Measurements from ENCODE around the gene MGAT1.
"Not testable (repeated sequence)": the region's sequence is repeated elsewhere in the genome, so short reads cannot be mapped to it uniquely, and the experiment has no call there.

The MGAT1 gene

GRCh38 chr5:180790524-180790923 lies 12.1 kb downstream of the MGAT1 start:
- Histone ChIP-seq H3K9me3 (ENCODE audit: insufficient read depth, low read length) (no peaks in the 10 kb centered on the region), H3K4me1 (ENCODE audit: low read length) (peaks cover 9% of the 10 kb centered on the region), H3K9ac (ENCODE audit: low read length) (no peak overlapping the region), H3K79me2 (ENCODE audit: low read length) (peaks cover 43% of the 10 kb centered on the region), H4K20me1 (ENCODE audit: insufficient read depth, low read length) (peaks cover 17% of the 10 kb centered on the region), H3K27ac (ENCODE audit: low read length) (no peak overlapping the region), H2AFZ (ENCODE audit: low read depth, low read length) (no peak overlapping the region), H3K4me2 (ENCODE audit: low read length) (no peak overlapping the region), H3K4me3 (ENCODE audit: low read length) (no peak overlapping the region), H3K27me3 (ENCODE audit: low read depth, low read length) (no peaks in the 10 kb centered on the region), H3K36me3 (replicated peaks; ENCODE audit: low read depth, low read length) (peaks cover 37% of the 10 kb centered on the region)
- TF ChIP-seq EZH2phosphoT487 (IDR thresholded peaks at IDR 0.05; ENCODE audit: low read depth) (no peak), CTCF (IDR thresholded peaks at IDR 0.05; ENCODE audit: low read depth, low read length) (no peak)

DNA sequence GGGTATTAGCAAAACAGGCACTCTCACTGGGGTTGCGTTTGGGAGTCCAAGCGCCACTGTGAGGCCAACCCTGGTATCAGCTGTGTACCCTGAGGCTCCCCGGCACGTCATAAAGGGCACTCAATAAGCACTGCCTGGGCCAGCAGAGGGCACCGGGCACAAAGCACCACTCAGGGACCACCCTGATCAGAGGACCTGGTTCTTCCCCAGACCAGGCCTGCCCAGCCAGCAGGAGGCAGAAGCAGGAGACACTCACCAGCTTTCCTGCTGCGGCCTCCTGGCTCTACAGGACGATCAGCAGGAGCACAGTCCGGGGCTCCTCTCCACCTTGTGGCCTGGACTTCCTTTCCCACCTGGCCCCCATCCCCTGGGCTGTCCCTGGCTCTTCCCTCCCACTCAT lies 12.6 kb downstream of the MGAT1 start:
- Histone ChIP-seq H3K4me2 (ENCODE audit: low read length) (no peak overlapping the region), H3K27me3 (ENCODE audit: low read depth, low read length) (no peaks in the 10 kb centered on the region), H3K27ac (ENCODE audit: low read length) (no peak overlapping the region), H4K20me1 (ENCODE audit: insufficient read depth, low read length) (peaks cover 15% of the 10 kb centered on the region), H3K79me2 (ENCODE audit: low read length) (peaks cover 40% of the 10 kb centered on the region), H2AFZ (ENCODE audit: low read depth, low read length) (no peak overlapping the region), H3K4me1 (ENCODE audit: low read length) (peaks cover 9% of the 10 kb centered on the region), H3K9me3 (ENCODE audit: insufficient read depth, low read length) (no peaks in the 10 kb centered on the region), H3K36me3 (replicated peaks; ENCODE audit: low read depth, low read length) (peaks cover 37% of the 10 kb centered on the region), H3K9ac (ENCODE audit: low read length) (no peak overlapping the region), H3K4me3 (ENCODE audit: low read length) (no peak overlapping the region)
- TF ChIP-seq EZH2phosphoT487 (IDR thresholded peaks at IDR 0.05; ENCODE audit: low read depth) (no peak), CTCF (IDR thresholded peaks at IDR 0.05; ENCODE audit: low read depth, low read length) (peak; percentile 17; the same call in 1 of the 2 replicates)

DNA sequence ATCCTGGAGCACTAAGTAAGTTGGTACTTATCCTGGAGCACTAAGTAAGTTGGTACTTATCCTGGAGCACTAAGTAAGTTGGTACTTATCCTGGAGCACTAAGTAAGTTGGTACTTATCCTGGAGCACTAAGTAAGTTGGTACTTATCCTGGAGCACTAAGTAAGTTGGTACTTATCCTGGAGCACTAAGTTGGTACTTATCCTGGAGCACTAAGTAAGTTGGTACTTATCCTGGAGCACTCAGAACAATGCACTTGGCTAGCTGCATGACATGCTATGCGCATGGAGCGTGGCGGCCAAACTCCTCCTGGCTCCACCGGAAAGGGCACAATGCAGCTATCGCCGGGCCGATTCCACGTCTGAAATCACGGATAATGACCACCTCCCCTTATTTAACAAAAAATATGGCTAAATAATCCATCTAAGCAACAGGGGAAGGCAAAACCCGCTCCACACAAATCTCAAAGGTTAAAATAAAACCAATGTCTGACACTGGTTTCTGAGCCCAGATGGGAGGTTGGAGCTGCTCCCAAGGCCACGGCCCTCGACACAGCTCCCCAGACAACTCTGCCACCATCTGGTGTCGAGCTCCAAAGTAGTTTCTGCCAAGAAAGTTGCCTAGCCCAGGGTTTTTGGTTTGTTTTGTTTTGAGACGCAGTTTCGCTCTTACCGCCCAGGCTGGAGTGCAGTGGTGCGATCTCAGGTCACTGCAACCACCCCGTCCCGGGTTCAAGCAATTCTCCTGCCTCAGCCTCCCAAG lies 13.8 kb downstream of the MGAT1 start:
- H4K20me1 ChIP-seq (ENCODE audit: insufficient read depth, low read length); H2AFZ ChIP-seq (ENCODE audit: low read depth, low read length); H3K4me2 ChIP-seq (ENCODE audit: low read length); H3K9me3 ChIP-seq (ENCODE audit: insufficient read depth, low read length); H3K4me3 ChIP-seq (ENCODE audit: low read length); H3K27ac ChIP-seq (ENCODE audit: low read length); H3K4me1 ChIP-seq (ENCODE audit: low read length); H3K27me3 ChIP-seq (ENCODE audit: low read depth, low read length); H3K9ac ChIP-seq (ENCODE audit: low read length): not testable (repeated sequence)
- H3K36me3 ChIP-seq (replicated peaks; ENCODE audit: low read depth, low read length), result peaks cover 32% of the 10 kb centered on the region
- H3K79me2 ChIP-seq (ENCODE audit: low read length), result peaks cover 29% of the 10 kb centered on the region

DNA sequence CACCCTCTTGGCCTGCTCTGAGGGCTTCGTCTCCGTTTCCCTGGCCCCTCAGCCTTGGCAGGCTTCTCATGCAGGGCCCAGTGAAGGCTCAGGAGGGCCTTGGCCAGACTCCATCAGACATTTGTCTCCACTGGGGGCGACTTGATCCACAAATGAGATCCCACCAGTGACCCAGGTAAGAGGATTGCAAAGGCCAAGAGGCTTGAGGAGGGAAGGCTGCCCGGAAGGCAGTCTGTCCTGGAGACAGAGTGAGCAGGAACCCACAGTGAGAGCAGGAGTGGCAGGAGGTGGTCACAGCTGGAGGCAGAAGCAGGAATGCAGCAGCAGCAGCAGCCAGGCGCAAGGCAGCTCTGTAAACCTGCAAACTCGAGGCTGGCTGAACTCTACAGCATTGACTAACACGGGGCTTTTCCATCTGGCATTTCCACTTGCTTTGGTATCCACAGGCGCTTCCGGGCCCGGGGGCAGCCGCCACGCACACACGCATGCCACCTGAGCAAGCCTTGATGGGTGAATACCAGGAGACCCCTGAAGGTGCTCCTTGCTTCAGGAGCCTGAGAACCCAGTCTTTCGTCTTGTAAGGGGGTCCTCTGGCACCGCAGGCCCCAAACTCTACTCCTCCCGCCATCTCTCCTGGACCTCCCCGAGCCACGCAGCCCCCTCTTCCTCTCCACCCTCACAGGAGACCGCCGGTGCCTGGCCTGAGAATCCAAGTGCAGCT lies 14.7 kb downstream of the MGAT1 start:
- Histone ChIP-seq H3K79me2 (ENCODE audit: low read length) (peaks cover 19% of the 10 kb centered on the region; the same call in 1 of the 2 replicates), H3K27me3 (ENCODE audit: low read depth, low read length) (no peaks in the 10 kb centered on the region), H4K20me1 (ENCODE audit: insufficient read depth, low read length) (peaks cover 1% of the 10 kb centered on the region), H3K27ac (ENCODE audit: low read length) (no peak overlapping the region), H3K4me3 (ENCODE audit: low read length) (no peak overlapping the region), H3K9me3 (ENCODE audit: insufficient read depth, low read length) (no peaks in the 10 kb centered on the region), H3K9ac (ENCODE audit: low read length) (no peak overlapping the region), H3K4me2 (ENCODE audit: low read length) (no peak overlapping the region), H3K36me3 (replicated peaks; ENCODE audit: low read depth, low read length) (peaks cover 30% of the 10 kb centered on the region), H3K4me1 (ENCODE audit: low read length) (0 out of 2 replicates have a peak, but pooled peaks cover 2% of the 10 kb centered on the region), H2AFZ (ENCODE audit: low read depth, low read length) (no peak overlapping the region)
- TF ChIP-seq EZH2phosphoT487 (IDR thresholded peaks at IDR 0.05; ENCODE audit: low read depth), result no peak
- no peak for TF ChIP-seq CTCF (IDR thresholded peaks at IDR 0.05; ENCODE audit: low read depth, low read length)

Measured in OCI-LY3 (cell line).